Esophagus muscularis mucosa (tissue), 3 donors: ENCODE results near the gene VMAC.

Source experiments
- CTCF ChIP-seq, 3 experiments: fragments of 200-600 bp in 2 of 3; fragments of 450-650 bp in 1 of 3; sonication (generic) in 2 of 3; IDR thresholded peaks; one replicate each; pipeline ENCODE4 v1.5.1; 2017 to 2019; ENCODE audit warnings: antibody characterized with exemption in 3 of 3, mild to moderate bottlenecking in 2 of 3, moderate library complexity in 1 of 3
- POLR2A ChIP-seq: fragments of 450-650 bp; IDR thresholded peaks from one replicate; pipeline ENCODE4 v1.6.1; 2017; ENCODE audit warnings: antibody characterized with exemption, moderate library complexity, mild to moderate bottlenecking, low read depth
- POLR2AphosphoS5 ChIP-seq, 2 donors: sonication (generic); formaldehyde crosslinking; IDR thresholded peaks; one replicate each; pipeline ENCODE4 v1.6.1; 2017; ENCODE audit warnings: antibody characterized with exemption in 2 of 2

GRCh38 chr19:5929179-5929578, 24.5 kb downstream of the VMAC start:
- TF ChIP-seq POLR2A: no peak
- TF ChIP-seq CTCF (IDR thresholded peaks at IDR 0.05): no peak
- no peak for TF ChIP-seq POLR2AphosphoS5 (IDR thresholded peaks at IDR 0.05)
